ENCODE results near the gene GIPC1.

GIPC1 gene

GRCh38 chr19:14517840-14518505 is 22.0 kb upstream of the GIPC1 start, which contains the start of gene DNAJB1:
DNAJB1 (minus strand) TSS chr19:14518397; CDS start chr19:14518349, 48 bp downstream.
- H3K4me3 ChIP-seq (ENCODE audit: low read depth, low read length) = peak within 1 kb of the TSS; percentile 73
- TF ChIP-seq CTCF (IDR thresholded peaks at IDR 0.05; ENCODE audit: borderline replicate concordance, insufficient read depth, low read depth, low read length) = no peak

- H3K4me3 ChIP-seq (ENCODE audit: low read depth, low read length) = peak overlapping the region; percentile 73
- TF ChIP-seq CTCF (IDR thresholded peaks at IDR 0.05; ENCODE audit: borderline replicate concordance, insufficient read depth, low read depth, low read length) = no peak
Measured at GRCh38 chr19:14517446-14517839, 21.5 kb upstream of the GIPC1 start.

GRCh38 chr19:14516746-14517438 is 21.0 kb upstream of the GIPC1 start:
- peak overlapping the region; percentile 73 for H3K4me3 ChIP-seq (ENCODE audit: low read depth, low read length)
- TF ChIP-seq CTCF (IDR thresholded peaks at IDR 0.05; ENCODE audit: borderline replicate concordance, insufficient read depth, low read depth, low read length) = no peak

GRCh38 chr19:14516048-14516534 is 20.2 kb upstream of the GIPC1 start:
- H3K4me3 ChIP-seq (ENCODE audit: low read depth, low read length) = no peak overlapping the region

GRCh38 chr19:14515501-14516047 is 19.6 kb upstream of the GIPC1 start:
- no peak overlapping the region for H3K4me3 ChIP-seq (ENCODE audit: low read depth, low read length)
- TF ChIP-seq CTCF (IDR thresholded peaks at IDR 0.05; ENCODE audit: borderline replicate concordance, insufficient read depth, low read depth, low read length) = no peak

More at GRCh38 chr19:14516048-14516534, 20.2 kb upstream of the GIPC1 start:
- no peak for TF ChIP-seq CTCF (IDR thresholded peaks at IDR 0.05; ENCODE audit: borderline replicate concordance, insufficient read depth, low read depth, low read length)

GRCh38 chr19:14514215-14514863 is 18.4 kb upstream of the GIPC1 start:
- no peak for TF ChIP-seq CTCF (IDR thresholded peaks at IDR 0.05; ENCODE audit: borderline replicate concordance, insufficient read depth, low read depth, low read length)
- H3K4me3 ChIP-seq (ENCODE audit: low read depth, low read length) = no peak overlapping the region
